K562 (cell line): ENCODE results near the gene AGO3. TPM values are rescaled to one million over a fixed set of nuclear protein-coding genes. Genes with fewer than 3 reads are reported as not detected.
A peak's percentile ranks its signal among the peaks of the same experiment; 100 is the strongest.

Experiments
- ATAC-seq: fragments of 200-7000 bp; cut with Tn5 transposase; 3 replicates; pipeline ENCODE4 v1.9.1; 2020; ENCODE audit warnings: moderate library complexity
- BruUV-seq: library from RNA; stranded (reverse); fragments of 400-500 nt; replicated peaks from 2 replicates; lab custom pipeline; 2021; lab: Mats Ljungman, UMichigan
- CTCF ChIA-PET: fragments of 300-600 bp; formaldehyde crosslinking; extraction: SDS; loops from one replicate; lab custom pipeline; 2021; ENCODE audit warnings: low intra/inter-chr PET ratio; lab: Yijun Ruan, JAX
- POLR2A ChIA-PET: fragments of 300-600, 350-650 bp; sonication (Branson Sonifier 250); formaldehyde crosslinking; extraction: SDS; loops from one replicate; lab custom pipeline; 2021; ENCODE audit warnings: antibody characterized with exemption, inconsistent platforms; lab: Yijun Ruan, JAX
- DNase-seq, 4 experiments: peaks; one replicate each; pipeline versions ENCODE4 v3.0.0 to v3.0.0-alpha.2; 2011 to 2018; ENCODE audit warnings: low spot score in 3 of 4, mixed read lengths in 3 of 4; ENCODE audit errors: extremely low read depth in 1 of 4
- FAIRE-seq: peaks from 2 replicates; lab custom pipeline; 2011; peaks lifted over from hg19 to GRCh38; lab: Jason Lieb, UNC
- H2AFZ ChIP-seq: 2 replicates; pipeline ENCODE4 v1.6.0; 2011; ENCODE audit warnings: low read depth, low read length, control low read depth, inconsistent platforms
- H3K27ac ChIP-seq: fragments of 200-600 bp; 3 replicates; pipeline ENCODE4 v1.8.0; 2011; ENCODE audit warnings: low read depth, mild to moderate bottlenecking, control low read depth, inconsistent platforms, low read length, moderate library complexity, mixed read lengths; ENCODE audit errors: extremely low read depth
- H3K27me3 ChIP-seq, 2 experiments: fragments of 300-600 bp in 1 of 2; 2 replicates in 1 of 2; 3 replicates in 1 of 2; pipeline versions ENCODE4 v1.6.0 to v1.8.0; 2011; ENCODE audit warnings: inconsistent platforms in 2 of 2, low read length in 2 of 2, mild to moderate bottlenecking in 1 of 2, mixed read lengths in 1 of 2, moderate library complexity in 1 of 2; ENCODE audit not compliant: control insufficient read depth in 2 of 2, insufficient read depth in 2 of 2
- H3K36me3 ChIP-seq: fragments of 300-600 bp; 3 replicates; pipeline ENCODE4 v1.8.0; 2011; ENCODE audit warnings: mild to moderate bottlenecking, low read length, inconsistent platforms; ENCODE audit not compliant: control insufficient read depth, insufficient read depth
- H3K4me1 ChIP-seq, 2 experiments: fragments of 200-600 bp in 1 of 2; replicated peaks in 1 of 2; 2 replicates in 1 of 2; 3 replicates in 1 of 2; pipeline versions ENCODE4 v1.5.1 to v1.8.0; 2011; ENCODE audit warnings: inconsistent platforms in 2 of 2, low read length in 2 of 2, mild to moderate bottlenecking in 1 of 2, mixed read lengths in 1 of 2, moderate library complexity in 1 of 2; ENCODE audit not compliant: control insufficient read depth in 2 of 2, insufficient read depth in 2 of 2
- H3K4me2 ChIP-seq: 2 replicates; pipeline ENCODE4 v1.6.1; 2011; ENCODE audit warnings: low read length, control low read depth, inconsistent platforms, mixed read lengths; ENCODE audit not compliant: insufficient read depth
- H3K4me3 ChIP-seq: fragments of 200-600 bp; sonication (generic), shearing (Covaris generic); 2 replicates; pipeline ENCODE4 v1.5.1; 2016; ENCODE audit warnings: control low read depth, inconsistent platforms
- H3K79me2 ChIP-seq: fragments of 200-600 bp; 3 replicates; pipeline ENCODE4 v1.8.0; 2011; ENCODE audit warnings: low read length, inconsistent platforms; ENCODE audit not compliant: control insufficient read depth, insufficient read depth
- H3K9ac ChIP-seq, 2 experiments: 2 replicates each; pipeline versions ENCODE4 v1.6.0 to v1.6.1; 2011; ENCODE audit warnings: low read depth in 2 of 2, low read length in 2 of 2, control low read depth in 1 of 2, inconsistent platforms in 1 of 2, mild to moderate bottlenecking in 1 of 2, mixed read lengths in 1 of 2; ENCODE audit not compliant: insufficient read depth in 1 of 2
- H3K9me1 ChIP-seq: one replicate; pipeline ENCODE4 v1.6.0; 2011; ENCODE audit warnings: inconsistent platforms, mild to moderate bottlenecking, low read length, moderate library complexity; ENCODE audit not compliant: control insufficient read depth, insufficient read depth
- H3K9me3 ChIP-seq: replicated peaks from 2 replicates; pipeline ENCODE4 v1.5.1; 2011; ENCODE audit warnings: low read depth, low read length, inconsistent platforms; ENCODE audit not compliant: control insufficient read depth, insufficient read depth
- H4K20me1 ChIP-seq: replicated peaks from 2 replicates; pipeline ENCODE4 v1.6.1; 2011; ENCODE audit warnings: low read length, inconsistent platforms, mixed read lengths; ENCODE audit not compliant: control insufficient read depth, insufficient read depth
- CBFA2T3 ChIP-seq: fragments of 450-650 bp; IDR thresholded peaks from 2 replicates; pipeline ENCODE4 v1.6.1; 2017
- ZBTB7A ChIP-seq: IDR thresholded peaks from 2 replicates; pipeline ENCODE4 v1.6.1; 2011; ENCODE audit warnings: low read depth, mild to moderate bottlenecking, low read length, moderate library complexity, borderline replicate concordance; ENCODE audit not compliant: control insufficient read depth
- WGBS: fragments of 100-300 bp; shearing (Covaris generic); methylation state at CpG from one replicate; pipeline ENCODE4 v1.1.6; 2016; ENCODE audit warnings: low coverage, mixed read lengths; ENCODE audit not compliant: insufficient coverage; ENCODE audit errors: missing lambda C conversion rate; 5-methylcytosine and 5-hydroxymethylcytosine counted together
- in situ Hi-C: fragments of 300-500 bp; cut with MboI; formaldehyde crosslinking; loops from 4 replicates; pipeline ENCODE4 v1.15.0; 2018; ENCODE audit warnings: inconsistent platforms, mixed read lengths
- intact Hi-C: fragments of 100-400 bp; cut with micrococcal nuclease; formaldehyde crosslinking; loops from 2 replicates; pipeline ENCODE4 v1.14.2; 2022
- polyA plus RNA-seq, 8 experiments: library from polyadenylated mRNA; depleted of rRNA in 4 of 8; stranded (reverse) in 5 of 8; unstranded in 3 of 8; fragments of >200 nt; fragmentation: Nextera tagmentation in 2 of 8; fragmentation: Illumina TruSeq in 1 of 8; extraction: Ambion mirVana in 2 of 8; extraction: Trizol in 1 of 8; gene quantifications; 2 replicates each; pipeline versions ENCODE4 v1.2.1 to v1.2.3, GENCODE V29; 2011 to 2014; ENCODE audit warnings: inconsistent platforms in 1 of 8, missing spikeins in 1 of 8
- total RNA-seq, 7 experiments: library from RNA; depleted of rRNA in 6 of 7; stranded (reverse); fragments of >200 nt in 6 of 7; fragmentation: Illumina TruSeq in 2 of 7; extraction: Trizol in 2 of 7; gene quantifications; 2 replicates each; pipeline versions ENCODE4 v1.2.1 to v1.2.3, GENCODE V29; 2011 to 2021; ENCODE audit warnings: low replicate concordance in 1 of 7

Gene AGO3
- total and polyA plus RNA-seq, 9 of the 15 experiments (the other 6 are each of a cell fraction or from before 2014, with no cell fraction given) = 4.5 to 41.5 (median 22.7) TPM

GRCh38 chr1:36086529-36087232, 155.8 kb downstream of the AGO3 start:
- H3K9me3 ChIP-seq = no peaks in the 10 kb centered on the region
- intact Hi-C loops = loop anchor here (5.0 kb wide), 2 partner anchors 154 to 229 kb away; partner anchors contain the start of gene AGO3
- H3K4me3 ChIP-seq = no peak overlapping the region
- in situ Hi-C loops = no loop called here
- no peaks in the 10 kb centered on the region for H4K20me1 ChIP-seq
- H3K4me1 ChIP-seq = peaks cover 18 to 44% of the 10 kb centered on the region in 2 experiments; a peak in 4 of 5 replicates
- H3K27ac ChIP-seq = no peak overlapping the region
- BruUV-seq = no TSS peak
- 68% methylated on average over 12 of the region's 12 CpGs for WGBS
- peaks cover 6% of the 10 kb centered on the region for H3K9me1 ChIP-seq
- H3K79me2 ChIP-seq = peaks cover 21% of the 10 kb centered on the region
- no peak overlapping the region for H3K4me2 ChIP-seq
- TF ChIP-seq CBFA2T3 (no peak; the same call in 1 of the 2 replicates), ZBTB7A (peak; percentile 70)
- CTCF ChIA-PET = no interaction called here
- DNase-seq (peak in 1 of 4 experiments; percentile 28), ATAC-seq (no peak), FAIRE-seq (no peak)
- H3K9ac ChIP-seq = peak overlapping the region in 1 of 2 experiments; percentile 63; a peak in 1 of 4 replicates
- H3K36me3 ChIP-seq = peaks cover 17% of the 10 kb centered on the region; the same call in 2 of the 3 replicates
- H3K27me3 ChIP-seq = no peaks in the 10 kb centered on the region
- POLR2A ChIA-PET = interaction anchor here (0.6 to 1.9 kb wide), 6 partner anchors 9 to 429 kb away, joined by 3 to 5 read pairs (median 4); no protein-coding TSS in a partner anchor
- H2AFZ ChIP-seq = peak overlapping the region; percentile 99
